Measurements from ENCODE around the gene AVEN.

The AVEN gene

GRCh38 chr15:33907326-33907725, 131.7 kb downstream of the AVEN start:
- Mint-ChIP-seq H3K36me3 (ENCODE audit: low read depth) (no peaks in the 10 kb centered on the region), H3K9me3 (no peaks in the 10 kb centered on the region), H3K27me3 (ENCODE audit: low read depth) (no peaks in the 10 kb centered on the region), H3K4me1 (no peaks in the 10 kb centered on the region), H3K4me3 (no peak overlapping the region), H3K27ac (no peak overlapping the region)
- TF ChIP-seq CTCF (IDR thresholded peaks at IDR 0.05; ENCODE audit: unreplicated experiment in 3 of 3): no peak

GRCh38 chr15:33903661-33904060, 135.3 kb downstream of the AVEN start:
- no peaks in the 10 kb centered on the region for H3K9me3 Mint-ChIP-seq
- no peaks in the 10 kb centered on the region for H3K4me1 Mint-ChIP-seq
- H3K27ac Mint-ChIP-seq: no peak overlapping the region
- no peak overlapping the region for H3K4me3 Mint-ChIP-seq
- no peaks in the 10 kb centered on the region for H3K36me3 Mint-ChIP-seq (ENCODE audit: low read depth)
- no peaks in the 10 kb centered on the region for H3K27me3 Mint-ChIP-seq (ENCODE audit: low read depth)
- no peak for TF ChIP-seq CTCF (IDR thresholded peaks at IDR 0.05; ENCODE audit: unreplicated experiment in 3 of 3)

- H3K9me3 Mint-ChIP-seq: no peaks in the 10 kb centered on the region
These were observed 137.0 kb downstream of the AVEN start for GRCh38 chr15:33902043-33902442.

GRCh38 chr15:33894193-33894592, 144.8 kb downstream of the AVEN start:
- TF ChIP-seq CTCF (IDR thresholded peaks at IDR 0.05; ENCODE audit: unreplicated experiment in 3 of 3): no peak
- H3K9me3 Mint-ChIP-seq: no peaks in the 10 kb centered on the region
- H3K27me3 Mint-ChIP-seq (ENCODE audit: low read depth): no peaks in the 10 kb centered on the region
- no peaks in the 10 kb centered on the region for H3K4me1 Mint-ChIP-seq
- H3K4me3 Mint-ChIP-seq: no peak overlapping the region
- H3K36me3 Mint-ChIP-seq (ENCODE audit: low read depth): no peaks in the 10 kb centered on the region
- no peak overlapping the region for H3K27ac Mint-ChIP-seq

More at GRCh38 chr15:33902043-33902442, 137.0 kb downstream of the AVEN start:
- no peaks in the 10 kb centered on the region for H3K4me1 Mint-ChIP-seq
- no peaks in the 10 kb centered on the region for H3K27me3 Mint-ChIP-seq (ENCODE audit: low read depth)
- H3K36me3 Mint-ChIP-seq (ENCODE audit: low read depth): no peaks in the 10 kb centered on the region
- H3K27ac Mint-ChIP-seq: no peak overlapping the region
- H3K4me3 Mint-ChIP-seq: no peak overlapping the region
- TF ChIP-seq CTCF (IDR thresholded peaks at IDR 0.05; ENCODE audit: unreplicated experiment in 3 of 3): no peak

- no peaks in the 10 kb centered on the region for H3K36me3 Mint-ChIP-seq (ENCODE audit: low read depth)
- no peaks in the 10 kb centered on the region for H3K9me3 Mint-ChIP-seq
- H3K27me3 Mint-ChIP-seq (ENCODE audit: low read depth): no peaks in the 10 kb centered on the region
- H3K4me3 Mint-ChIP-seq: no peak overlapping the region
- H3K27ac Mint-ChIP-seq: no peak overlapping the region
- H3K4me1 Mint-ChIP-seq: no peaks in the 10 kb centered on the region
- no peak for TF ChIP-seq CTCF (IDR thresholded peaks at IDR 0.05; ENCODE audit: unreplicated experiment in 3 of 3)
These were observed 150.8 kb downstream of the AVEN start for GRCh38 chr15:33888176-33888575.

GRCh38 chr15:33882921-33883320, 156.1 kb downstream of the AVEN start:
- no peak for TF ChIP-seq CTCF (IDR thresholded peaks at IDR 0.05; ENCODE audit: unreplicated experiment in 3 of 3)
- Mint-ChIP-seq H3K36me3 (ENCODE audit: low read depth) (no peaks in the 10 kb centered on the region), H3K4me1 (no peaks in the 10 kb centered on the region), H3K27me3 (ENCODE audit: low read depth) (no peaks in the 10 kb centered on the region), H3K9me3 (no peaks in the 10 kb centered on the region), H3K4me3 (no peak overlapping the region), H3K27ac (no peak overlapping the region)

Data from nephron (organoid).